Measurements from ENCODE around the gene ADAMTSL2.
"Not testable (repeated sequence)": the region's sequence is repeated elsewhere in the genome, so short reads cannot be mapped to it uniquely, and the experiment has no call there.

Gene ADAMTSL2

DNA sequence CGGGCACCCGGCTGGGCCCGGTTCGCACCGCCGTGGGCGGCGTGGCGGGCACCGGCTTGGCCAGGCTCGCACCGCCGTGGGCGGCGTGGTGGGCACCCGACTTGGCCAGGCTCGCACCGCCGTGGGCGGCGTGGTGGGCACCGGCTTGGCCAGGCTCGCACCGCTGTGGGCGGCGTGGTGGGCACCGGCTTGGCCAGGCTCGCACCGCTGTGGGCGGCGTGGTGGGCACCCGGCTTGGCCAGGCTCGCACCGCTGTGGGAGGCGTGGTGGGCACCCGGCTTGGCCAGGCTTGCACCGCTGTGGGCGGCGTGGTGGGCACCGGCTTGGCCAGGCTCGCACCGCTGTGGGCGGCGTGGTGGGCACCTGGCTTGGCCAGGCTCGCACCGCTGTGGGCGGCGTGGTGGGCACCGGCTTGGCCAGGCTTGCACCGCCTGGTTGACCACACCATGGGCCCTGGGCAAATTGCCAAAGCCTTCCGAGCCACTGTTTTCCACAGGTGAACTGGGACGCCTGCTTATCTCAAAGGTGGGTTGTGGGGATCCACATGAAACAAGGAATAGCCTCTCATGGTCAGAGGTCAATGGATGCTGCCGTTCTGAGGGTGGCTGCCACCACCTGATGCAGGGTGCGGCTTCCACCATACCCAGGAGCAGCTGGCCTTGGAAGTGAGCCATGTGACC is 28.2 kb downstream of the ADAMTSL2 start:
- Histone ChIP-seq H2AK5ac (ENCODE audit: low read depth, low read length) (peak overlapping the region; percentile 83), H3K4ac (ENCODE audit: low read length) (peak overlapping the region; percentile 92), H3K79me1 (ENCODE audit: low read depth, low read length) (peaks cover 3% of the 10 kb centered on the region), H3K36me3 (replicated peaks in 1 of 2; ENCODE audit: control insufficient read depth in 2 of 2, insufficient read depth in 2 of 2, low read length in 2 of 2) (no peaks in the 10 kb centered on the region), H2BK12ac (ENCODE audit: low read length) (peak overlapping the region; percentile 70), H4K8ac (ENCODE audit: low read depth, low read length) (no peak overlapping the region), H3K14ac (ENCODE audit: low read length) (peak overlapping the region; percentile 31), H2BK15ac (ENCODE audit: low read length) (peak overlapping the region; percentile 85), H2AFZ (ENCODE audit: low read length) (no peak overlapping the region), H3K4me3 (ENCODE audit: low read length in 2 of 2) (no peak overlapping the region), H4K91ac (ENCODE audit: low read depth, low read length, poor library complexity) (no peak overlapping the region), H3K4me2 (ENCODE audit: insufficient read depth, low read length, poor library complexity, severe bottlenecking) (no peak overlapping the region), H2BK5ac (ENCODE audit: low read length) (no peak overlapping the region), H3K23ac (ENCODE audit: low read depth, low read length, poor library complexity) (no peak overlapping the region), H3K27me3 (ENCODE audit: control insufficient read depth in 3 of 3, insufficient read depth in 3 of 3, low read depth in 1 of 3, low read length in 3 of 3) (peaks cover 0 to 10% (median 0%) of the 10 kb centered on the region in 3 experiments), H3K18ac (ENCODE audit: low read length) (peak overlapping the region; percentile 59), H2BK120ac (ENCODE audit: low read depth, low read length) (no peak overlapping the region), H3K9ac (ENCODE audit: low read depth, low read length, poor library complexity) (peak overlapping the region; percentile 21), H3K9me3 (replicated peaks in 1 of 2; ENCODE audit: control insufficient read depth in 2 of 2, insufficient read depth in 1 of 2, low read depth in 1 of 2, low read length in 2 of 2) (no peaks in the 10 kb centered on the region), H3K4me1 (ENCODE audit: control insufficient read depth in 2 of 2, insufficient read depth in 1 of 2, low read depth in 1 of 2, low read length in 2 of 2) (peaks cover 10 to 23% of the 10 kb centered on the region in 2 donors), H3K27ac (replicated peaks; ENCODE audit: low read length) (no peak overlapping the region)
- DNase-seq (ENCODE audit: low spot score) = no peak
- WGBS, 2 donors (ENCODE audit: extremely low coverage in 2 of 2, insufficient read length in 2 of 2, insufficient replicate concordance in 1 of 2) = no CpG with 5 or more reads among the region's 54 CpGs

- Histone ChIP-seq H3K27ac (replicated peaks; ENCODE audit: low read length) (no peak overlapping the region), H2AK5ac (ENCODE audit: low read depth, low read length) (peak overlapping the region; percentile 83), H3K4me1 (ENCODE audit: control insufficient read depth in 2 of 2, insufficient read depth in 1 of 2, low read depth in 1 of 2, low read length in 2 of 2) (peaks cover 10 to 18% of the 10 kb centered on the region in 2 donors), H2BK15ac (ENCODE audit: low read length) (peak overlapping the region; percentile 85), H3K9me3 (replicated peaks in 1 of 2; ENCODE audit: control insufficient read depth in 2 of 2, insufficient read depth in 1 of 2, low read depth in 1 of 2, low read length in 2 of 2) (no peaks in the 10 kb centered on the region), H4K91ac (ENCODE audit: low read depth, low read length, poor library complexity) (no peak overlapping the region), H3K79me1 (ENCODE audit: low read depth, low read length) (peaks cover 3% of the 10 kb centered on the region), H2BK5ac (ENCODE audit: low read length) (no peak overlapping the region), H3K4me2 (ENCODE audit: insufficient read depth, low read length, poor library complexity, severe bottlenecking) (no peak overlapping the region), H2BK12ac (ENCODE audit: low read length) (peak overlapping the region; percentile 70), H3K14ac (ENCODE audit: low read length) (peak overlapping the region; percentile 31), H2AFZ (ENCODE audit: low read length) (no peak overlapping the region), H3K9ac (ENCODE audit: low read depth, low read length, poor library complexity) (peak overlapping the region; percentile 84), H3K23ac (ENCODE audit: low read depth, low read length, poor library complexity) (no peak overlapping the region), H3K4ac (ENCODE audit: low read length) (peak overlapping the region; percentile 92), H4K8ac (ENCODE audit: low read depth, low read length) (no peak overlapping the region), H3K36me3 (replicated peaks in 1 of 2; ENCODE audit: control insufficient read depth in 2 of 2, insufficient read depth in 2 of 2, low read length in 2 of 2) (no peaks in the 10 kb centered on the region), H3K4me3 (ENCODE audit: low read length in 2 of 2) (no peak overlapping the region), H3K18ac (ENCODE audit: low read length) (peak overlapping the region; percentile 59), H3K27me3 (ENCODE audit: control insufficient read depth in 3 of 3, insufficient read depth in 3 of 3, low read depth in 1 of 3, low read length in 3 of 3) (peaks cover 0 to 10% (median 0%) of the 10 kb centered on the region in 3 experiments), H2BK120ac (ENCODE audit: low read depth, low read length) (no peak overlapping the region)
- WGBS, 2 donors (ENCODE audit: extremely low coverage in 2 of 2, insufficient read length in 2 of 2, insufficient replicate concordance in 1 of 2) = no CpG with 5 or more reads among the region's 14 CpGs
- DNase-seq (ENCODE audit: low spot score) = no peak
Measured at GRCh38 chr9:133563291-133563796, 28.8 kb downstream of the ADAMTSL2 start.

- H3K36me3 ChIP-seq (replicated peaks in 1 of 2; ENCODE audit: control insufficient read depth in 2 of 2, insufficient read depth in 2 of 2, low read length in 2 of 2) = not testable (repeated sequence)
Measured at GRCh38 chr9:133563814-133564213, 29.3 kb downstream of the ADAMTSL2 start.

GRCh38 chr9:133564451-133565116 is 30.1 kb downstream of the ADAMTSL2 start:
- Histone ChIP-seq H2BK120ac (ENCODE audit: low read depth, low read length) (no peak overlapping the region), H2BK5ac (ENCODE audit: low read length) (no peak overlapping the region), H3K4me3 (ENCODE audit: low read length in 2 of 2) (no peak overlapping the region), H3K14ac (ENCODE audit: low read length) (peak overlapping the region; percentile 21), H2BK15ac (ENCODE audit: low read length) (peak overlapping the region; percentile 20), H3K9me3 (replicated peaks in 1 of 2; ENCODE audit: control insufficient read depth in 2 of 2, insufficient read depth in 1 of 2, low read depth in 1 of 2, low read length in 2 of 2) (no peaks in the 10 kb centered on the region), H2BK12ac (ENCODE audit: low read length) (no peak overlapping the region), H3K4ac (ENCODE audit: low read length) (no peak overlapping the region), H3K27me3 (ENCODE audit: control insufficient read depth in 3 of 3, insufficient read depth in 3 of 3, low read depth in 1 of 3, low read length in 3 of 3) (peaks cover 0 to 14% (median 0%) of the 10 kb centered on the region in 3 experiments), H2AK5ac (ENCODE audit: low read depth, low read length) (no peak overlapping the region), H2AFZ (ENCODE audit: low read length) (no peak overlapping the region), H3K36me3 (replicated peaks in 1 of 2; ENCODE audit: control insufficient read depth in 2 of 2, insufficient read depth in 2 of 2, low read length in 2 of 2) (no peaks in the 10 kb centered on the region), H3K9ac (ENCODE audit: low read depth, low read length, poor library complexity) (no peak overlapping the region), H3K4me1 (ENCODE audit: control insufficient read depth in 2 of 2, insufficient read depth in 1 of 2, low read depth in 1 of 2, low read length in 2 of 2) (peaks cover 6 to 11% of the 10 kb centered on the region in 2 donors), H3K4me2 (ENCODE audit: insufficient read depth, low read length, poor library complexity, severe bottlenecking) (no peak overlapping the region), H3K79me1 (ENCODE audit: low read depth, low read length) (peaks cover 3% of the 10 kb centered on the region), H4K91ac (ENCODE audit: low read depth, low read length, poor library complexity) (no peak overlapping the region), H3K23ac (ENCODE audit: low read depth, low read length, poor library complexity) (no peak overlapping the region), H3K27ac (replicated peaks; ENCODE audit: low read length) (no peak overlapping the region), H3K18ac (ENCODE audit: low read length) (no peak overlapping the region), H4K8ac (ENCODE audit: low read depth, low read length) (no peak overlapping the region)
- no peak for DNase-seq (ENCODE audit: low spot score)
- no CpG with 5 or more reads among the region's 11 CpGs for WGBS, 2 donors (ENCODE audit: extremely low coverage in 2 of 2, insufficient read length in 2 of 2, insufficient replicate concordance in 1 of 2)

More at GRCh38 chr9:133563814-133564213, 29.3 kb downstream of the ADAMTSL2 start:
- H3K4ac ChIP-seq (ENCODE audit: low read length); H3K4me2 ChIP-seq (ENCODE audit: insufficient read depth, low read length, poor library complexity, severe bottlenecking); H2BK15ac ChIP-seq (ENCODE audit: low read length); H3K9ac ChIP-seq (ENCODE audit: low read depth, low read length, poor library complexity); H3K9me3 ChIP-seq (replicated peaks in 1 of 2; ENCODE audit: control insufficient read depth in 2 of 2, insufficient read depth in 1 of 2, low read depth in 1 of 2, low read length in 2 of 2); H3K27me3 ChIP-seq (ENCODE audit: control insufficient read depth in 3 of 3, insufficient read depth in 3 of 3, low read depth in 1 of 3, low read length in 3 of 3); H2BK5ac ChIP-seq (ENCODE audit: low read length); DNase-seq (ENCODE audit: low spot score); H2AK5ac ChIP-seq (ENCODE audit: low read depth, low read length); H3K27ac ChIP-seq (replicated peaks; ENCODE audit: low read length); H4K91ac ChIP-seq (ENCODE audit: low read depth, low read length, poor library complexity); H2BK12ac ChIP-seq (ENCODE audit: low read length); H3K23ac ChIP-seq (ENCODE audit: low read depth, low read length, poor library complexity); H2AFZ ChIP-seq (ENCODE audit: low read length); H3K79me1 ChIP-seq (ENCODE audit: low read depth, low read length); H3K18ac ChIP-seq (ENCODE audit: low read length); H4K8ac ChIP-seq (ENCODE audit: low read depth, low read length); H2BK120ac ChIP-seq (ENCODE audit: low read depth, low read length); H3K14ac ChIP-seq (ENCODE audit: low read length); H3K4me3 ChIP-seq (ENCODE audit: low read length in 2 of 2): not testable (repeated sequence)
- peaks cover 6 to 14% of the 10 kb centered on the region in 2 donors for H3K4me1 ChIP-seq (ENCODE audit: control insufficient read depth in 2 of 2, insufficient read depth in 1 of 2, low read depth in 1 of 2, low read length in 2 of 2)
